Measurements from ENCODE around the gene DNASE1L1. TPM values are rescaled to one million over a fixed set of nuclear protein-coding genes. Genes with fewer than 3 reads are reported as not detected.

DNASE1L1 gene
- total RNA-seq, 2 experiments from 2014 or later, result 7.9 to 9.0 TPM

DNA sequence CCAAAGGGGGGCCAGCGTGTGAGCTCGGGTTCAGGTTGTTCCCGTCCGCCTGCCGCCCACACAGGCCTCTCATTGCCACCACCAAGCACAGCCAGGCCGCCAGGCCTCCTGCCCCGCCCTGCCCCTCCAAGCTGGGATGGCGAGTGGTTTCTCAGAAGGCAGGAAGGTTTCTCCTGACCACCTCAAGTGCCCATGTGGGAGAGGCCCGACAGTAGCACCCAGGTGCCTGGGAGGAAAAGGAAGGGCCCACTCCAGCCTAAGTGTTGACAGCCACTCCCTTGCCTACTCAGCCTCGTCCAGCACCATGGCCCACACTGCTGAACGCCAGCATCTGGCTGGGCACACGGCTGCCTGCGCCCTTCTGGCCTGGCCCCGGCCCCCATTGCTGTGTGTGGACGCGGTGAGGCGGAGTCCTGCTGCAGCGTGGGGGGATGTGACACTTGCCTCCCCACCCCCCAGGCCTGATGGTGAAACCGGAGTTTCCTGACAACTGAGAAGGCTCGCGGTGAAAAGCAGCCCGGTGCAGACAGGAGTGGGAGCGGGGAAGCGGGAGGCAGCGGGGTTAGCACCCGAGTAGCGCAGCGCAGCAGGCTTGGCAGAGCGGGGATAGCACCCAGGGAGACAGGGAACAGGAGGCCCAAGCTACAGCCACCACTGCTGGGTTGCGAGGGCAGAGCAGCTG, 53.8 kb downstream of the DNASE1L1 start:
- Mint-ChIP-seq H3K4me1 (ENCODE audit: low read depth) (peaks cover 15% of the 10 kb centered on the region), H3K27ac (no peak overlapping the region), H3K36me3 (ENCODE audit: low read depth) (peaks cover 6% of the 10 kb centered on the region), H3K9me3 (no peaks in the 10 kb centered on the region), H3K27me3 (ENCODE audit: low read depth) (no peaks in the 10 kb centered on the region), H3K4me3 (no peak overlapping the region)
- intact Hi-C loops (cut with micrococcal nuclease), result no loop called here
- DNase-seq, result no peak
- CTCF ChIA-PET, result no interaction called here

DNA sequence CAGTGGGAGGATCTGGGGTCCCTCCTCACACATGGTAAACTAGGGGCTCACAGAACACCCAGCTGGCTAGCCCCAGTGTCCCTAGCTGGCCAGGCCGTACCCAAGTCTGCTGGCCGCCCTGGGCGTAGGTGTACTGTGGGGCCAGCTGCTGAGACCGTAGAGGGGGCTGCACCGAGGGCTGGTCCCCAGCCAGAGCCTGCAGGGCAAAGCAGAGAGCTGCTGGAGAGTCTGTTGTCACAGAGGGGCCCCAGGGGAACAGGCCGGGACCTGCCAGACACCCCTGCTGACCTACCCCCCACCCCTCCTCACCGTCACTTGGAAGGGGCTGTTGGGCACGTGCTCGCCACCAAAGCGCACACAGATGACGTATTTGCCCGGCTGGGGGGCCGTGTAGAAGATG, 54.5 kb downstream of the DNASE1L1 start:
- Mint-ChIP-seq H3K4me1 (ENCODE audit: low read depth) (peaks cover 15% of the 10 kb centered on the region), H3K36me3 (ENCODE audit: low read depth) (peaks cover 6% of the 10 kb centered on the region), H3K27me3 (ENCODE audit: low read depth) (no peaks in the 10 kb centered on the region), H3K9me3 (no peaks in the 10 kb centered on the region), H3K27ac (no peak overlapping the region), H3K4me3 (no peak overlapping the region)
- CTCF ChIA-PET, result no interaction called here
- intact Hi-C loops (cut with micrococcal nuclease), result no loop called here
- DNase-seq, result no peak

DNA sequence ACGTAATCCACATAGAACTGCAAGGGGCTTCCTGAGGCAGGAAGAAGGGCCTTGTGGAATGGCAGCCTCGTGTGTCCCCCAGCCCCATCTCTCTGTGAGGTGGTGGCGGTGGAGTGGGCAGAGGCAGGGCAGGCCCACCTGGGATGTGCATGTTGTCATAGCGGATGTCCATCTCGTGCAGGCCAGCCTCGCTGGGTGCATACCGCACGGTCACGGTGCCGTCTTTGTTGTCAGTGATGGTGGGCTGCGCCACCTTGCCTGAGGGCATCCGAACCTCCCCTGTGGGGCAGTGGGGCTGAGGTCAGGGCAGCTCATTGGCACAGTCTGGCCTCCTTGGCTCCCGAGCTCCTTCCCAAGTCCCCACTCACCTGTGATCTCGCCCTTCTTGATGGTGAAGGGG, 55.0 kb downstream of the DNASE1L1 start:
- Mint-ChIP-seq H3K4me1 (ENCODE audit: low read depth) (peaks cover 16% of the 10 kb centered on the region), H3K36me3 (ENCODE audit: low read depth) (peaks cover 6% of the 10 kb centered on the region), H3K9me3 (no peaks in the 10 kb centered on the region), H3K27me3 (ENCODE audit: low read depth) (no peaks in the 10 kb centered on the region), H3K27ac (no peak overlapping the region), H3K4me3 (no peak overlapping the region)
- CTCF ChIA-PET, result no interaction called here
- DNase-seq, result no peak
- intact Hi-C loops (cut with micrococcal nuclease), result no loop called here

DNA sequence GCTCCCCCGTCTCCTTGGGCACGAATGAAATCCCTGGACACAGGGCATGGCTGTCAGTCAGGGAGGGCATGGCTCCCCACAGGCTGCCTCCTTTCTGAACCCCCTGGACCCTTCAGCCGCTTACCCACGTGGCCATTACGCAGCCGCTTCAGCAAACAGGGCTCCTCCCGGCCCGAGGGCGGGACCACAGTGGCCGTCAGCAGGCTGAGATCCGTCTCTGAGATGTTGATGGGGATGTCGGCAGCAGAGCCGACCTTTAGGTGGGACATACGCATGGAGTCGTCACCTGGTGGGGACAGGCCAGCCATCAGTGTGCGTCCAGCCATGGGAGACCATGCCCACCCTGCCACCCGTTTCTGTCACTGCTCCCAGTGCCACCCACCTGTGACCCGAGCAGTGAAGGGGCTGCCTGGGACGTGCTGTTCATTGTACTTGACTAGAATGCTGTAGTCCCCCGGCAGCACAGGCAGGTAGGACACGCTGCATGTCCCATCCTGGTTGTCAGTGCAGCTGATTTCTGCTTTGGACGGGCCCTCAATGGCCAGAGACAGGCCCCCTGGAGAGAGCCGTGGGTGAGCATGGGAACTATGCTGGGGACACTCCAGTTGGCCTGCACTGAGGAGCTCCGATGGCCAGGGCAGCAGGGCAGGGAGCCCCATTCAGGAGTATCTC, 55.7 kb downstream of the DNASE1L1 start:
- peaks cover 3% of the 10 kb centered on the region for H3K36me3 Mint-ChIP-seq (ENCODE audit: low read depth)

DNA sequence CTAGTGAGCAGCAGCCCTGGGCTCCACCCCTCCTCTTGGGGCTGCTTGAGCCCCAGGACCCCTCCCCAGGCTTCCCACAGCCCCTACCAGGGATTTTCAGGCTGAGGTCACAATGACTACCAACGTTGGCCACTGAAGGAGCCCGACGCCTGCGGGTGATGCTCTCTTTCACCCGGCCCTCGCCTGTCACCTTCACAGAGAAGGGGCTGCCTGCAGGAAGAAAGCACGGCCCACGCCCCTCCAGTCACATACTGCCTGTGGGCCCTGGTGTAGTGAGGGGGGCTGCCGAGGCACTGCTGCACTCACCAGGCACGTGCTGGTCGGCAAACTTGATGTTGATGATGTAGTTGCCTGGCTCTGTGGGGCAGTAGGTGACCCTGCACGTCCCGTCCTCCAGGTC, 56.6 kb downstream of the DNASE1L1 start:
- Mint-ChIP-seq H3K4me1 (ENCODE audit: low read depth) (peaks cover 15% of the 10 kb centered on the region), H3K27me3 (ENCODE audit: low read depth) (no peaks in the 10 kb centered on the region), H3K27ac (no peak overlapping the region), H3K4me3 (no peak overlapping the region), H3K36me3 (ENCODE audit: low read depth) (peaks cover 6% of the 10 kb centered on the region), H3K9me3 (no peaks in the 10 kb centered on the region)
- intact Hi-C loops (cut with micrococcal nuclease), result no loop called here
- CTCF ChIA-PET, result no interaction called here
- no peak for DNase-seq

More for the DNA sequence above, 55.7 kb downstream of the DNASE1L1 start:
- Mint-ChIP-seq H3K27ac (no peak overlapping the region), H3K27me3 (ENCODE audit: low read depth) (no peaks in the 10 kb centered on the region), H3K4me1 (ENCODE audit: low read depth) (peaks cover 14% of the 10 kb centered on the region), H3K9me3 (no peaks in the 10 kb centered on the region), H3K4me3 (no peak overlapping the region)
- intact Hi-C loops (cut with micrococcal nuclease), result no loop called here
- CTCF ChIA-PET, result no interaction called here
- DNase-seq, result no peak

DNA sequence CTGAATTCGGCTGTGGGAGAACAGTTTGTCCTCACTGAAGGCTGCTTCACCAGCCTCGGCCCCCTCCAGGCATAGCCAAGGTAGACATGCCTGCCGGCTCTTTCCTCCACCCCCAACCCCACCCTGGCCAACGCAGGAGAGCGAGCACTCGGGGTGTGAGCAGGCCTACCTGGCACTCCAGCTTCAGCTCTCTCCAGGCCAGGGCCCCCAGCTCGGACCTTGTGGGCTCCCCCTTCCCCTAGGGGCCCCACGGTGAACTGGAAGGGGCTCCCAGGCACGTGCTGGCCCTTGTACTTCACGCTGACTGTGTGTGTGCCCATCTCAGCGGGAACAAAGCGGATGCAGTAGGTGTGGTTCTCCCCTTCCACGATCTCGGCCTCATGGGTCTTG, 57.0 kb downstream of the DNASE1L1 start:
- no peaks in the 10 kb centered on the region for H3K27me3 Mint-ChIP-seq (ENCODE audit: low read depth)
- H3K36me3 Mint-ChIP-seq (ENCODE audit: low read depth), result peaks cover 8% of the 10 kb centered on the region
- DNase-seq, result no peak
- H3K4me1 Mint-ChIP-seq (ENCODE audit: low read depth), result peaks cover 19% of the 10 kb centered on the region
- CTCF ChIA-PET, result no interaction called here
- intact Hi-C loops (cut with micrococcal nuclease), result no loop called here
- no peak overlapping the region for H3K4me3 Mint-ChIP-seq
- H3K27ac Mint-ChIP-seq, result no peak overlapping the region
- H3K9me3 Mint-ChIP-seq, result no peaks in the 10 kb centered on the region

Small RNA genes lying within 50 kb of the gene (microRNA-seq; reads per million reads assigned to microRNA genes)
- gene MIR6858 (ENCODE audit: borderline microRNAs expressed, borderline replicate concordance), result not detected

Other genes with a start within 250 kb of the DNASE1L1 start
- not detected for gene OPN1MW, start 226.7 kb downstream of the DNASE1L1 start, total RNA-seq
- gene OPN1MW2, start 189.5 kb downstream of the DNASE1L1 start, total RNA-seq, result not detected
- not detected for gene OPN1MW3, start 151.7 kb downstream of the DNASE1L1 start, total RNA-seq
- not detected for gene TEX28, start 114.1 kb downstream of the DNASE1L1 start, total RNA-seq
- gene TKTL1, start 113.5 kb downstream of the DNASE1L1 start, total RNA-seq, result not detected
- gene FLNA, start 34.6 kb downstream of the DNASE1L1 start, total RNA-seq, result 100 to 1,000 TPM; 398 to 404 TPM
- gene EMD, start 30.0 kb downstream of the DNASE1L1 start, total RNA-seq, result 10 to 100 TPM; 62.7 to 70.0 TPM
- 1,000 to 10,000 TPM; 3,331 to 3,466 TPM for gene RPL10, start 10.9 kb downstream of the DNASE1L1 start, total RNA-seq
- gene TAFAZZIN, start 2.3 kb upstream of the DNASE1L1 start, total RNA-seq, result 10 to 100 TPM; 63.7 to 66.5 TPM
- gene ATP6AP1, start 19.4 kb upstream of the DNASE1L1 start, total RNA-seq, result 10 to 100 TPM; 20.3 to 21.1 TPM
- gene GDI1, start 27.9 kb upstream of the DNASE1L1 start, total RNA-seq, result 10 to 100 TPM; 93.6 to 96.9 TPM
- 10 to 100 TPM; 39.7 to 43.7 TPM for gene FAM50A, start 34.9 kb upstream of the DNASE1L1 start, total RNA-seq
- gene PLXNA3, start 49.0 kb upstream of the DNASE1L1 start, total RNA-seq, result 1 to 10 TPM; 5.9 to 7.6 TPM
- 10 to 100 TPM; 42.3 to 42.8 TPM for gene LAGE3, start 70.0 kb upstream of the DNASE1L1 start, total RNA-seq
- 10 to 100 TPM; 37.4 to 38.2 TPM for gene UBL4A, start 77.4 kb upstream of the DNASE1L1 start, total RNA-seq
- 1 to 10 TPM; 6.7 to 6.9 TPM for gene SLC10A3, start 81.4 kb upstream of the DNASE1L1 start, total RNA-seq
- gene FAM3A, start 107.0 kb upstream of the DNASE1L1 start, total RNA-seq, result 10 to 100 TPM; 17.8 to 21.4 TPM
- gene G6PD, start 137.6 kb upstream of the DNASE1L1 start, total RNA-seq, result 10 to 100 TPM; 63.7 to 64.4 TPM
- 10 to 100 TPM; 42.2 to 42.6 TPM for gene IKBKG, start 138.4 kb upstream of the DNASE1L1 start, total RNA-seq
- not detected for gene CTAG1A, start 175.9 kb upstream of the DNASE1L1 start, total RNA-seq
- not detected for gene CTAG1B, start 210.0 kb upstream of the DNASE1L1 start, total RNA-seq
- not detected for gene CTAG2, start 244.3 kb upstream of the DNASE1L1 start, total RNA-seq

Measured in activated naive CD4-positive, alpha-beta T cell treated with anti-CD3 and anti-CD28 coated beads for 36 hours (primary cell).